Dermis blood vessel endothelial cell (primary cell): ENCODE results near the gene WDR1. TPM values are rescaled to one million over a fixed set of nuclear protein-coding genes. Genes with fewer than 3 reads are reported as not detected.

Source experiments
- DNase-seq: peaks from one replicate; pipeline ENCODE4 v3.0.0; 2010
- total RNA-seq: library from RNA; depleted of rRNA; stranded (reverse); fragments of >200 nt; gene quantifications from 2 replicates; pipeline ENCODE4 v1.2.3, GENCODE V29; 2014

Gene WDR1
- total RNA-seq, 1 donor from 2014 or later: 344 TPM

DNA sequence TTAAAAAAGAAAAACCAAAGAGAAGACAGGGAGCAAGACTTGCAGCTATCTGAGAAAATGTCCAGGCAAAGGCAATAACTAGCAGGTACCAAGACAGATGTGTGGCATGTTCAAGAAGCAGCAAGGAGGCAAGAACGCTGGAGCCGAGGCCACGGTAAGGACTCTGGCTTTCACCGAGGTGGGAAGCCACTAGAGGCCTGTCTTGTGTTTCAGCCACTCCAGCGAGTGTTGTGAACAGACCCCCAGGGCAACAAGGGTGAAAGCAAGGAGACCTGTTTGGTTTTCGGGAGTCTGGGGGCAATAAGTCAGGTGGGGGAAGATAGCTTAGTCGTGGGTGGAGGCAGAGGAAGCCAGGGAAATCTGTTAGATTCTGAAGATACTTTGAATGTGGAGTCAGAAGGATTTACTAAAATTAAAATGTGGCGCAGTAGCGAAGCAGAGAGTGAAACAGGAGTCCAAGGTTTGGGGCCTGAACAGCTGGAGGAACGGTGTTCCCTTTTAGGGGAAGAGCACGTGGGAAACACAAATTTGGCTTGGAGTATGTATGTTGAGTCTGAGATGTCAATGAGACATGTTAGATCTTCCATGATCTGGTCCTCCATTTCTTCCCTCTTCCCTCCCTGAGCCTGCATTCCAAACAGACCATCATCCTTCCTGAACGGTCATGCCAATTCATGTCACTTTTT is 3.1 kb downstream of the WDR1 start:
- no peak for DNase-seq

DNA sequence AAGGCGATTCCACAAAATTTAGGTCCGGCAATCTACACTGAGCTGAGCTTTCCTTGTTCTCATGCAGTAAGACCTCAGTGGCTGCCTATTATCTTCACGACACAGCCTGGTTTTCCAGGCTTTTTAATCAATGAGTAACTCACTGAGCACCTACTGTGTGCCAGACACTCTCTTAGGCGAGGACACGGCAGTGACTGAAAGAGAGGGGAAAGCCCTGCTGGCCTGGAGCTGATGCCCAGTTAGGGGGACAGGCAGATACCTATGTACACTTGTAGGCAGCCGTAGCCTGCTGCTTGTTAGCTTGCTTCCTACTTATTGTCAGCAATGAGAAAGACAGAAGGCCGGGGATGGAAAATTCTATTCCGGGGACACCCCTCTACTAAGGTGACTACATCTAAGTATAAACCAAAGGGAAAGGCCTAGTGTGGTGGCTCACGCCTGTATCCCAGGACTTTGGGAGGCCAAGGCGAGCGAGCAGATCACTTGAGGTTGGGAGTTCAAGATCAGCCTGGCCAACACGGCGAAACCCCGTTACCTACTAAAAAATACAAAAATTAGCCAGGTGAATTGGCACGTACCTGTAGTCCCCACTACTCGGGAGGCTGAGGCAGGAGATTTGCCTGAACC is 3.8 kb downstream of the WDR1 start:
- no peak for DNase-seq

DNA sequence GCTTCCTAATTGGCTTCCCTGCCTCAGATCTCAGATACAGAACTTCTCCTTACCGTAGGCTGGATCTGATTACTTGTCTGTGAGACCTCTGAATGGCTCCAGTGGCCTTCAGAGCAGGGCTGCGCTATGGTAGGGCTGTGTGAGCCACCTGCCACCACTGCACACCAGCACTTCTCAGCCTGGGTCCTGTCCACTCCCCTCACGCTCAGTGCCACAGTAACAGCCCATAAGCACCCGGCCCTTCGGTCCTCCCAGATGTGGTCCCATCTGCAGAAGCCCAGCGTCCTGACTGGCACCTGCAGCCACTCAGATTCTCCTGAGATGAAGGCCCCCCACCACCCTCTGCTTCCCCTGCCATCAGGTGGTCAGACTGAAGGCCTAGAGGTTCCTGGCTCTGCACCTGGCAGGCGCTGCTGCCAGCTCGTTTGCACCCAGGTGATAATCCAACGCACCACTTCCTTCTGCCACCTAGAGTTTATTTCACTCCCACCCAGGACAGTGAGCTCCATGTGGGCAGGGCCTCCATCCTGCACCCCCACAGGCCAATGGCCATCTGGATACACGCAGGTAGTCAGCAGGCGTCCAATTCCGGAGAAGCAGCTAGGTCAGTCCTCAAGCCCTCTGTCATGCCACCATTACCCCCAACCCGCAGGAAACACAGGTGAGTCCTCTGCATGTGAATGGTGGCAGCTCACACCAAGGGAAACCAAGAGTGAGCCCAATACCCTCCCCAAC is 5.4 kb downstream of the WDR1 start:
- DNase-seq: no peak

DNA sequence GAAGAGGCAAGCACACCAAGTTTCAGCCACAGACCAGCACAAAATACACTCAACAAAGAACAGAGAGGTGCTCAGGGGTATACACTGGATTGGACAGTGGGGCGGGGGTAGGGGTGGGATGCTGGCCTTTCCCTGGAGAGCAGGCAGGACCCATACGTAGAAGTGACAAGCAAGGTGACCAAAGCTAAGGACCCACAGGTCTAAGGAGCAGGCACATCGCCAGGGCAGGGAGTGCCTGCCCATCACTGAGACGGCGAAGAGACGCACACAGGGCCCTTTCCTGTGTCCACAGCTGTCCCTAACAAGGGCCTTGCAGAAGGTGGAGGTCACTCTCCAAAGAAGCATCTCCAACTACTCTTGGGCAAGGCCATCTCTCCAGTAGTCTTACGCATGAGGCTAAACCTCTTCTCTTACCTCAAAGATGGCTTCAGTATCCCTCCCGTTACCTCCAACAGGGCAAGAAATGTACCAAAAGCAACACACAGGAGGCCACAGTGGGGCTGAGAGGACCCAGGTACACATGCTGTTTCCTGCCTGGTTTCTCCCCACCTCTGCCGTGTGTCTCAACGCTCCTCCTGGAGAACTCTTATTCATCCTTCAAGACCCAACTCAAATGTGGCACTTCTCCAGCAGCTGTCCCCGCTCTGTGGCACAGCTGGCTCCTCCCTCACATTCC is 6.5 kb downstream of the WDR1 start:
- DNase-seq: no peak

DNA sequence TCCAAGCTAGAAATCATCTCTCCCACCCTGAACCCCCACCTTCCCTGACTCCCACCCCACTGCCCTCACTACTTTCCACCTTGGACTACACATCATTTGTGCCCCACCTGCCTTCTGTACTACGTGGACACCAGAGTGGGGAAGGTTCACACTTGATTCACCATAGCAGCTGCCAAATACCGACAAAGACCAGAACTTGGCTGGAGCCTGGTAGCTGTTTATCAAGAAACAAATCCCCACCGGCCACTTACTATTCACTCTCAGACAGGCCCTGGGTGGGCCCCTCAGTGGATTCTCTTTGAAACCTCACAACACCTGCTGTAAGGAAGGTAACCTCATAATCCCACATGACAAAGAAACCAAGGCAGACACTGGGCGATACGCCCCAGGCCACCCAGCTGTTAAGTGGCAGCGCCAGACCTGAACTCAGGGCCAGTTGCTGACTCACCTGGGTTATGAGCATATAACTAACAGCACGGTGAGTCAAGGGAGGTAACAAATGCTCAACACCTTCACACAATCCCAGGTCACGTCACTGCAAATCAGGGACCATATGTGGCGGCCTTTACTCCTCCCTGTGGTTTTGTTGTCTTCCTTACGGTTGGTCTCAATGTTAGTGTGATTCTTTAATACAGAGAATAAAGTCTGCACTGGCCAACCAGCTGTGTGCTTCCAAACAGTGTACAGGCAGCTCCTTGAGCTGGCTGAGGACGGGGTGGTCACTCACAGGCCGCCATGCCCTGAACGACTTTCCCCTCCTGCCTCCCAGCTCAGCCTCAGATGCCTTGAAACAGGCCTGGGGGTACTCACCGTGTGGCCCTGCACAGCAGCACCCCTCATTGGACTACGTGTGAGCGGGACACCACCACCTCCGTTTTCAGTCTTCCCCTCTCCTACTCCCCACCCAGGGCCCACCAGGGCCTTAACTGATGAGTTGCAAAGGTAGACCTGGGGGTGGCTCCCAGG is 7.5 kb downstream of the WDR1 start:
- no peak for DNase-seq

DNA sequence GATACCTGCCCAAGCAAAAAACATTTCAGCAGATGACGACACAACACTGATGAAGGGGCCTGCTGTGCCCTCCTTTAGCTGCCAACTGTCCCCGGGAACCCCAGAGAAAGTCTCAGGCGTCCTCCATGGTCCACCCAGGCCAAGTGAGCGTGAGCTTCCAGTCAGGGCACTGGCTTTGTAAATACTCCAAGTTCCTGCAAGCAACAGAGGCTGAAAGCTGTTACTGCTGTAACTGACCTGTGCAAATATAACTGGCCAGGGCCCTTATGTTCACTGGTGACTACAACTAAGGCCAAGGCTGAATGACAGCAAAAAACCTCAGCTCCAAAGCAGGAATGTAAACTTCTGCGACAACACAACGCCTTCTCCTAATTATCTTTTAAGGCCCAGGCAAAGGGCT is 8.2 kb downstream of the WDR1 start:
- DNase-seq: no peak

DNA sequence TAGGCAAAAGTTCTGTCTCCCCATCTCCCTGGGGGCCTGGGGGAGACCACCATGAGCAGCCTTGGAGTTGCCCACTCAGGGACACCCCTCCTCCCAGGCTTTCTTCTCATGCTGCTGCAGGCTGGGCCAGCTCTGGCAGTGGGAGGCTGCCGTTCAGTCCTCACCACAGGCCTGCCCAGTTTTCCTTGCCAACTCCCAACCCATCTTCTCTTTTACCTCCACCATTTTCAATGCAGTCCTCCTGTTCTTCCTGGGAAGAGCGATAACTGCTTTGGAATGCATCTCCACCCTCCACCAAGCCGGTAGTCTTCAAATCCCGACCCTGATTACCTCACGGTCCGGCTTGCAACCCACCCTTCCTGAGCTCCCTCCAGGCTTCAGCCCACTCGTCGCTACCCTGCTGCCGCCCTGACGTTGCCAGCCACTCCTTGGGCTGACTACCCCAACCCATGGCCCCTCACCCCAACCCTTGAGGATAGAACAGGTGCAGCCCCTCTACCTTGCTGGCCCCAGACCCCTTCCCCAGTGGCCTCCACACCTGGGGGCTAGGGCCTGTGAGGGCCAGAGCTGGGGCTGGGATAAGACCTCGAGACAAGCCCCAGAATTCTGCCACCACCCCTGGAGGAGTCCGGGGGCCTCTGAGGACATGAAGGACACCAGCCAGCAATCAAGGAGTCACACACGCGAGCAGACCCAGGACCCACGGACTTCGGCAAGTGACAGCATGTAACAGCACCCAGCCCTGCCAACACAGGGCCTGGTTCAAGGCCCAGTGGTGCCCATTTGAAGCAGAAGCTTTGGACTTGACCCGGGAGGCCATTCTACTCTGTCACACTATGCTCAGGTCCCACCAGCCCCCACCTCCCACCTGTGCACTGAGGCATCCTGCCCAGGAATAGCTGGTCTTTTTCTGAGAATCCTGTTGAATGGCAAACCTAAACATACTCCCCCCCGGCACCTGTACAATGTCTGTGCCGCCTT is 9.2 kb downstream of the WDR1 start:
- DNase-seq: no peak

DNA sequence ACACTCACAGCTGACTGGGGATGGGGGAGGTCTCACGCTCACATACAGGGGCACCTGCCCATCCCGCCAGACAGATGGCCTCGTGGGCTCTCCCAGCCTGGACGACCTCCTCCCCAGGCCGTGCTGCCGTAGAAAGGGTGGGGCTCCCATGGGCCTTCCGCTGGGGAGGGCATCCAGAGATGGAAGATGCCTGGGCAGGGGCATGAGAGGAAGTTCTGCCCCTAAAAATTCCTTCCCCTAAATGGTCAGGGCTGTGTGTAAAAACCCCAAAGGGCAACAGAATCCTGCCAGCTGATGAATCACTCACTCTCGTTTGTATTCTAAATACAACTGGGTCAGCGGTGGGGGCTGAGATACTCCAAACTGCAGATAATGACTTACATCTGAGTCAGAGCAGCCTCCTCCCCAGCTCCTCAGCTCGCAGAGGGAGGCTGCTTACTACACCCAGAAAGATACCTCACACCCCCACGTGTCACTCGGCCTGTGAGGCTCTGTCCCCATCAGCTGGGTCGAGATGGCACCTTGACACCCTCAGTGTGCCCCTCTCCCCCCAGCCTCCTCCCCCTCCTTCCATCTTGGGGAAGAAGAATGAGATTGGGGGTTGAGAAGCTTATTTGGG is 10.1 kb downstream of the WDR1 start:
- peak; percentile 93 for DNase-seq

DNA sequence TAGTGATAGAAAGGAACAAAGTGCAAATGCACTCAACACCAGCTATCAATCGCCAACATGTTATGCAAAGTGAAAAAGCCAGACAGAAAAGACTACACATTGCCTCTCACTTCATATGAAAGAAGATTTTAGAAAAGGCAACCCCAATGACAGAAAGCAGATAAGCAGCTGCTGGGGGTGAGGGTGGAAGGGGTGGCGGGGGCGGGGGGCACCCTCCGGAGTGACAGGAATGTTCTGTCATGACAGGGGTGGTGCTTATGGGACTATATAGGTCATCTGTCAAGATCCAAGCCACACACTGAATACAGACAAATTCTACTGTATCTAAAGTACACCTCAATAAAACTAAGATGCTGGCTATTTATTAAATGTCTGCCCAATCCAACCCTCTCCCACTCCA is 10.7 kb downstream of the WDR1 start:
- no peak for DNase-seq

DNA sequence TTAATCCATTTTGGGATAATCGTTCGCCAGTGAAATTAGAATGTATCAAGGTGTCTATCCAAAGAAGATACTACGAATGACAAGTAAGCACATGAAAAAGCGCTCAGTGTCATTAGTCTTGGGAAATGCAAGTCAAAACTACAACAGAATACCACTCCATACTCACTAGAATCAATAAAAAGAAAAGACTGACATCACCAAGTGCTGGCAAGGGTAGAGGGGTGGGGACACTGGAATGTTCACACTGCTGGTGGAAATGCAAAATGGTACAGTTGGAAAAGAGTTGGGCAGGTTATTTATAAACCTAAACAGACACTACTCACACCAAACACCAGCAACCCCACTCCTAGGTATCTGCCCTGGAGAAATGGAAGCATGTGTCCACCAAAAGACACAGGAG is 11.2 kb downstream of the WDR1 start:
- DNase-seq: no peak

DNA sequence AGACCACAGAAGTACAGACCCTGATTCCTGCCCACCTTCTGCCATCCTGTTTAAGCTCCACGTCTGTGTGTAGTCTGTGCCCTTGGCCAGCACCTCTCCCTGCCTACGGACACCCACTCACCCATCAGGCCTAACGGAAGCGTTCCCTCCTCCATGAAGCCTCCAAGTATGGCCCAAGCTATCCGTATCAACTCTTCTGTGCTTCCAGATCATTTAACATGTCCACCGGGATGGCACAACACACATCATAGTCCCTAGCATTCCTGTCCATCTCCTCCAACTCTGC is 11.7 kb downstream of the WDR1 start:
- no peak for DNase-seq

DNA sequence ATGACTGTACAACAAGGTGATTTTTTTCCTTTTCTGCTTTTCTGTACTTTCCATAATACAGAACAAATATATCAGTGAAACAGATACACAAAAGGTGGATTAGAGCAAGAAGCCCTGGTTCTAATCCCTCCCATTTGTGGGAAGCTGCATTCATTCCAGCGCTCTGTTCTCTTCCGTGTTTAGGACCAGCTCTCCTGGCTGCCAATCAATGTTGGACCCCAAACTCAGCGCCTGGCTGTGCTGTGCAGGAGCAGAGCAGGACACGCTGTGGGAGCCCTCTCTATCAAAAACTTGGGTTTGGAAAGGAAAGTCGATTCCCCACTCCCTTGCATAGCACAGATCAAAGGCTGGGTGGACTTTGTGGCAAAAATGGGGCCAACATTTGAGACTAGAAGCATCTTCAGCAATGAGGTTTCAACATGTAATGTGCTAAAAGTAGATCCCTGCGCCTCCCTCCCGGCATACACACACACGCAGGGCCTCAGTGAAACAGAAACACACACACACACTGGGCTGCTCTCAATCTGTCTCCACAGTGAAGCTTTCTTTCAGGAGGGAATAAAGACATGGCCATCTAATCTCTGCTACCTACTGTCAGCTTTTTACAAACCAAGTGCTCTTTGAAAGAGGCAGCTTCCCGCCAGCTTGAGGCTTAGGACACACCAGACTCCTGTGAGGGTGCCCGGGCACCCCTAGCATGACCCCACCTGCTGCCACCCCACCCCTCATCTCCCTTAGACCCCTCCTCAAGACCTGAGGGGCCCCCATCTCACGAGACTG is 12.2 kb downstream of the WDR1 start:
- no peak for DNase-seq

DNA sequence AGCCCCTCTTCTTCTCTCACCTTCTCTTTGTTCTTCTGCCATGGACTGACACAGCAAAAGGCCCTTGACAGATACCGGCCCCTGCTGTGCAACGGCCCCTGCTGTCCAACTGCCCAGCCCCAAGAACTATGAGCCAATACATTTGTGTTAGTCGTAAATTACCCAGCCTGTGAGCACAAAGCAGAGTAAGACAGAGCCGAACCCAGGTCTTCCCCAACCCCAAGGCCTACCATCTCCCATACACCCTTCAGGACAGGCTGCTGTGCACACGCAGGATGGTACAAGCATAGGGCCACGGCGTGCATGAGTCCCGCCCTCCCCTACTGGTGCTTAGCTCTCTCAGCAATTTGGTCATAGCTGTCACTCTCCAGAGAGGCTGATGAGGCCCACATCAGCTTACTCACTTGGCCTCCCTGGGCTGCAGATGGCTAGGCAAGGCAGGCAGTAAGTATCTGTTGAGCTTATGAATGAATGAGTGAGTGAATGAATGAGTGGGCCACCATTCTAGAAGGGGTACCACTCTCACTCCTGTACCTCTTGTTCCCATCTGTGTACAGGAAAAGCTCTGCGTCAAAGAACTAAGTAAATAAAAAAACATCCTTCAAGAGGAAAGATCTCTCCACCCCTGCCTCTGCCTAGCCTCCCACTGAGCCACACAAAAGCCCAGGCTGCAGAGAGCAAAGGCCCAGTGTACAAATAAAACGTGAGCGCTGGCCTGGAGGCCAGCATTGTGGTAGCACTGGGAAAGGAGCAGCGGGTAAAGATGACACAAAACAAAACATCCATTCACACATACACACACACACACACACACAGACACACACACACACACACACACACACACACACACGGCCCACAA is 13.9 kb downstream of the WDR1 start:
- DNase-seq: no peak

DNA sequence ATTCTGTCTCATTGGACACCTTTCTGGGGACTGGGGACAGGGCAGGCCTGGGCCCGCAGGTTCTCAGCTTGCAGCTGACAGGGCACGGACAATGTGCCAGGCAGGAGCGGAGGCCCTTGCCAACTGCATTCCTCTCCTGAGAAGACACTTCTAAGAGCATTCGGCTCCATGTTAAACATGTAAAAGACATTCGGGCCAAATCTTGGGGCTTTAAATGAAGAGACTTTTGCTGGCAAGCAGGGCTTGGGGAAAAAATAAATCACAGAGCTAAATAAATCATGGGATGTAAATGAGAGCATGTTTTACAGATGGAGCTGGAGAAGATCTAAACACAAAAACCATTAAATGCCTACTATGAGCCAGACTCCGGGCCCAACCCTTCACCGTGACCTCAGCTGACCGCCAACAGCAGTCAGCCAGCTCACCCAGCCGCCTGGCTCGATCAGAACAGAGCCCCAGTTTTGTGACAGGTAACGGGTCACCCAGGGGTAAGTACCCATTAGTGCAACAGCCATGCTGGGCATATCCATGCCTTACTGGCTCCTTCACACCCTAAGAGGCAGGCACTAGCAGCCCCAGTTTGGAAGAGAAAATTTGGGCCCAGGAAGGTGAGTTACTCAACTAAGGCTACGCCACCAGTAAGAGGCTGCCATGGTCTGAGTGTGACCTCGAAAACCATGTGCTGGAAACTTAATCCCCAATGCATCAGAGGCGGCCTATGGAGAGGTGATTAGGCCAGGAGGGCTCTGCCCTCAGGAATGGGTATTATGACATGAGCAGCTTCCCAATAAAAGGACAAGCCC is 14.7 kb downstream of the WDR1 start:
- DNase-seq: no peak

DNA sequence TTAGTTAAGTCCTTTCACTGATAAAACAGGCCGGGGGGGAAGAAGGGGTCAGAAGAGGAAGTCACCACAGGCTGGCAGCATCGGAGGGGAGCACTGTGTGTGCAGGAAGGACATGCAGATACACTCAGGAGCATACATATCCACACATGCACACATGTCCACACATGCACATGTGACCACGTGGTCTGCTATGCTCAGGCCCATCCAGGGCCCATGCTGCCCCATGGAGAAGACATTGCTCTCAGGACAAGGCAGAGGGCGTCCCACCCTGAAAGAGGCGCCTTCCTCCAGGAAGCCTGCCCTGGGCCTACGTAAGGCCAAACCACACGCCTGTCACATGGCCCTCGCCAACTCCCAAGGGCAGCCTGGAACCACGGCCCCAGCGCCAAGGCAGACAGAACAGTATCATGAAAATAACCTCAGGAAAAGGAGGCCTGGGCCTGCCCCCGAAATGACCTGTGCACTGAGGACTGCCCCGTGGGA is 15.8 kb downstream of the WDR1 start:
- no peak for DNase-seq

DNA sequence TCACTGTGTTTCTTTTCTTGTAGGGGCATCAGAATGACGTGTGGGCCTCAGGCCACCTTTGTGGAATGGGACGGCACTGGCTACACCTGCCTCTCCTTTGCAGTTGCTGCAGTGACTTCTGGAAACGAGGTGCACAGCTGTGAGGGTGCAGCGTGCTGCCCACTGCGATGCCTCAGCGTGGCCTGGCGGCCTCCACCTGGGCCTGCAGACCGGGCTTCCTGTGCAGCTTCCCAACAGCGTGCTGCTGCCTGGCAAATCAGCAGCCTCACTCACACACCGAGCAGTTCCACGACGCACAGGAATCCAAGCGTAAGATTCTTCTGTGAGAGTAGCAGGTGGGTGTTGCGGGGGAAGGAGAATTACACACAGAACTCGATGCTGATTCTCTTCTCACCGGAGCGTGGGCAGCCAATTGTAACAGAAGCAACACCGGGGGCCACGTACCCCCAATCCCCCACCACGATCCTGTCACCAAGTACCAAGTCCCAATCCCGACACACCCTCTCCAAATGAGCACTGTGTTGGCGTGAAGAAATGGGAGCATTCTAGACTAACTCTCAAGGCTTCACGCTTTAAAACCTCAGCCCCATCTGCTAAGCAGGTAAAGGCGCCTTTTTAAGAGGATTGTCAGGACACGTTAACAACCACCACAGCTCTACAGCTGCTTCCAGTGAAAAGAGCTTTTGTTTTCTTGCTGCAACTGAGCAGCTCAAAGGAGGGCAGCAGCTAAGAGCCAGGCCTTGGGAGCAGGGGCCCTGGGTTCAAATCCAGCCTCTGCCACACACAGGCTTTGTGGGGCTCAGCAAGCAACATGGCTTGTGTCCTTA is 16.9 kb downstream of the WDR1 start:
- DNase-seq: no peak

DNA sequence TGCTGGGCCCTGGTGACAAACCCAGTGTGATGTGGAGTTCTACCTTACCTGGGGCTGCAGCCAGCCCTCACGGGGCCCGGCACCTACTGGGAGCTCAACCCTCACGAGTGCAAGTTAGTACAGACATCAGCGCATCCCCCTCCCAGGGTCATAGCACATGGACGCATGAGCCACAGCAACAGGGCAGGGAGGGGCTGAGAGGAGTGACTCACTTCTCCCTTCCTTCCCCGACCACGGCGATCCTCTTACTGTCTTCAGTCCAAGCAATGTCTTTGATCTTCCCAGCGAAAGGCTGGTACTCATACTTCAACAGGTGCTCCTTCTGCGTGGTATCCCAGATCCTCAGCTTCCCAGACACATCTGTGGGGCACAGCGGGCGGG is 17.8 kb downstream of the WDR1 start:
- DNase-seq: peak; percentile 68
